Measurements from ENCODE around the gene COL4A2.

Gene COL4A2

GRCh38 chr13:110407021-110407420, 99.9 kb downstream of the COL4A2 start:
- DNase-seq = no peak

GRCh38 chr13:110407531-110407930, 100.4 kb downstream of the COL4A2 start:
- no peak for DNase-seq

GRCh38 chr13:110408286-110408685, 101.2 kb downstream of the COL4A2 start:
- peak; percentile 26 for DNase-seq

GRCh38 chr13:110409581-110409992, 102.5 kb downstream of the COL4A2 start:
- DNase-seq = no peak

- DNase-seq = no peak
These were observed 102.9 kb downstream of the COL4A2 start for GRCh38 chr13:110410000-110410399.

- DNase-seq = no peak
These were observed 104.0 kb downstream of the COL4A2 start for GRCh38 chr13:110410936-110411687.

- DNase-seq = no peak
These were observed 104.6 kb downstream of the COL4A2 start for GRCh38 chr13:110411688-110412059.

GRCh38 chr13:110412132-110412914, 105.2 kb downstream of the COL4A2 start:
- DNase-seq = peak; percentile 78

- DNase-seq = peak; percentile 36
These were observed 106.1 kb downstream of the COL4A2 start for GRCh38 chr13:110413016-110413675.

GRCh38 chr13:110413676-110414040, 106.6 kb downstream of the COL4A2 start:
- DNase-seq = peak; percentile 40

GRCh38 chr13:110414283-110414682, 107.2 kb downstream of the COL4A2 start:
- no peak for DNase-seq

- DNase-seq = no peak
These were observed 107.8 kb downstream of the COL4A2 start for GRCh38 chr13:110414931-110415330.

- no peak for DNase-seq
These were observed 108.6 kb downstream of the COL4A2 start for GRCh38 chr13:110415669-110416068.

GRCh38 chr13:110416131-110417025, 109.3 kb downstream of the COL4A2 start:
- DNase-seq = no peak

GRCh38 chr13:110418944-110419343, 111.9 kb downstream of the COL4A2 start:
- no peak for DNase-seq

- no peak for DNase-seq
These were observed 112.3 kb downstream of the COL4A2 start for GRCh38 chr13:110419381-110419791.

GRCh38 chr13:110419946-110420345, 112.9 kb downstream of the COL4A2 start:
- DNase-seq = no peak

- DNase-seq = no peak
These were observed 113.5 kb downstream of the COL4A2 start for GRCh38 chr13:110420626-110421025.

GRCh38 chr13:110421061-110421460, 114.0 kb downstream of the COL4A2 start:
- no peak for DNase-seq

- DNase-seq = no peak
These were observed 114.8 kb downstream of the COL4A2 start for GRCh38 chr13:110421696-110422385.

GRCh38 chr13:110422913-110423688, 116.0 kb downstream of the COL4A2 start:
- no peak for DNase-seq

Measured in activated CD8-positive, alpha-beta memory T cell treated with anti-CD3 and anti-CD28 coated beads, Interleukin-2, amount 50 U/mL, for 48 hours (primary cell).